CD4-positive, alpha-beta T cell treated with Interferon gamma for 1 hour (primary cell): ENCODE results near the gene EYA2.

ENCODE experiments used
- DNase-seq: peaks from one replicate; pipeline ENCODE4 v3.0.0-alpha.2; 2020

EYA2 gene

DNA sequence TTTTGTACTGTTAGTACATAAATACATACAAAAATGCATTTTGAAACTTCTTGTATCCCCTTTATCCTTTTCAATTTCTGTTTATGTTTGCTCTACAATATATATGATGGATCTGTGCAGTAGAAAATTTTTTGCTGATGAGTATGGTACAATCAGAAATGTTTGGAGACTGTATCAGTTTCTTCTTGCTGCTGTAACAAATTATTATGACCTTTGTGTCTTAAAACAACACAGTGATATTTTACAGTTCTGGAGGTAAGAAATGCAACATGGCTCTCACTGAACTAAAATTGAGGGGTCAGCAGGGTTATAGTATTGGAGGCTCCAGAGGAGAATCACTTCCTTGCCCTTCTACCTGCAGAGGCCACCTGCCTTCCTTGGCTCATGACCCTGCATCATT, 184.4 kb downstream of the EYA2 start:
- no peak for DNase-seq

DNA sequence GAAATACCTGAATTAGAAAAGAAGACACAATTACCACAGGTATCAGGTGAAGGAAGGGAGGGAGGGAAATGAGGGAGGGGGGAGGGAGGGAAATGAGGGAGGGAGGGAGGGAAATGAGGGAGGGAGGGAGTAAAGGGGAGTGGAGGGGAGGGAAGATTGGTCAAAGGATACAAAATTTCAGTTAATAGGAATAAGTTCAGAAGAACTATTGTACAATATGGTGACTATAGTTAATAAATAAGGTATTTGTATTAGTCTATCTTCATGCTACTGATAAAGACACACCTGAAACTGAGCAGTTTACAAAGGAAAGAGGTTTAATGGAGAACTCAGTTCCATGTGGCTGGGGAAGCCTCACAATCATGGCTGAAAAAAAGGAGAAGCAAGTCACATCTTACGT, 185.7 kb downstream of the EYA2 start:
- DNase-seq = no peak

DNA sequence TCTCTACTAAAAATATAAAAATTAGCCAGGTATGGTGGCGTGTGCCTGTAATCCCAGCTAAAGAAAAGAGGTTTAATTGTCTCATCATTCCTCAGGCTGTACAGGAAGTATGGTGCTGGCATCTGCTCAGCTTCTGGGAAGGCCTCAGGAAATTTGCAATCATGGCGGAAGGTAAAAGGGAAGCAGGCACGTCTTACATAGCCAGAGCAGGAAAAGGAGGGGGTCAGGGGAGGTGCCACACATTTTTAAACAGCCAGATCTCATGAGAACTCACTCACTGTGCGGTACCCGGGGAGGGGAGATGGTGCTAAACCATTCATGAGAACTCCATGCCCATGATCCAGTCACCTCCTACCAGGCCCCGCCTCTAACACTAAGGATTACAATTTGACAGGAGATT, 191.7 kb downstream of the EYA2 start:
- DNase-seq = no peak

DNA sequence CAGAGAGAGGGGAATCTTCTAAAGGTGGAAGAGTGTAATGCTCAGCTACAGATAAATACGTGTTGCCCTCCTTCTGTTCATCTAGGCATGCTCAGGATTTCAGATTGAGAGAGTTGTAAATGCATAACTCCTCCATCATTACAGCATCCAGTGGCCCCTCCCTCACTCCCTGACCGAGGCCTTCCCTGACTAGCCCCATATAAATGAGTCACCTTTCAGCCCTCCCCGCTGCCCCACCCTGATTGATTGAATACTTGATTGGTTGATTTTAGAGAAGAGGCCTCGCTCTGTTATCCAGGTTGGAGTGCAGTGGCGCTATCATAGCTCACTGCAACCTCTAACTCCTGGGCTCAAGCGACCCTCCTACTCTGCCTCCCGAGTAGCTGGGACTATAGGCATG, 193.7 kb downstream of the EYA2 start:
- no peak for DNase-seq

DNA sequence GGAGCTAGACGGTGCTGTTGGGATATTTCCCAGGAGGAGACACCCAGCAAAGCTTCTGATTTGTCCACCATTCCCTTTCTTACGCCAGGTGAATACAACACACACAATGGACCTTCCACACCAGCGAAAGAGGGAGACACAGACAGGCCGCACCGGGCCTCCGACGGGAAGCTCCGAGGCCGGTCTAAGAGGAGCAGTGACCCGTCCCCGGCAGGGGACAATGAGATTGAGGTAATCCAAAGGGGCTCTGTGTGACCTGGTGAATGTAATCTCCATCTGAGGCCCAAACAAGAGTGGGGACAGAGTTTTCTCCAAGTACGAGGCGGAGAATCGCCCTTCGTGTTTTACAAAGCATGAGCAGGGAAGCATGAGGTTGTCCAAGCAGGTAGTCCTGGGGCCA, 194.5 kb downstream of the EYA2 start:
- no peak for DNase-seq

DNA sequence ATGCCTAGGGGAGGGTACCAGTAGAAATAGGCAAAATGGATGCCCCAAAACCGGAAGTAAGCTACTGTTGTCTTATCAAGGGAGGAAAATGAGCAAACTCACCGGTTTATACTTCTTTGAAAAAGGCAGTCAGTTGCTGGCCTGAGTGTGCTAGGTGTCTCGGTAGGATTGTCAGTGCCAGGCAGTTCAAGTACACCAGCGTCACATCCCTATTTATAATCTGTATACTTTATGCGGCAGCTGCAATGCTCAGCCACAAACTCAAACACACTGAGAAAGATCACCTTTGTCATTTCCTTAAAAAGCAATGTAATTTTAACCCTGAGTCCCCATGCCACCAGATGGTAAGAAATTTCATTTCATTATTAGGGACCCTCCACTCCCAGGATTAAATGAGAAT, 196.2 kb downstream of the EYA2 start:
- no peak for DNase-seq

DNA sequence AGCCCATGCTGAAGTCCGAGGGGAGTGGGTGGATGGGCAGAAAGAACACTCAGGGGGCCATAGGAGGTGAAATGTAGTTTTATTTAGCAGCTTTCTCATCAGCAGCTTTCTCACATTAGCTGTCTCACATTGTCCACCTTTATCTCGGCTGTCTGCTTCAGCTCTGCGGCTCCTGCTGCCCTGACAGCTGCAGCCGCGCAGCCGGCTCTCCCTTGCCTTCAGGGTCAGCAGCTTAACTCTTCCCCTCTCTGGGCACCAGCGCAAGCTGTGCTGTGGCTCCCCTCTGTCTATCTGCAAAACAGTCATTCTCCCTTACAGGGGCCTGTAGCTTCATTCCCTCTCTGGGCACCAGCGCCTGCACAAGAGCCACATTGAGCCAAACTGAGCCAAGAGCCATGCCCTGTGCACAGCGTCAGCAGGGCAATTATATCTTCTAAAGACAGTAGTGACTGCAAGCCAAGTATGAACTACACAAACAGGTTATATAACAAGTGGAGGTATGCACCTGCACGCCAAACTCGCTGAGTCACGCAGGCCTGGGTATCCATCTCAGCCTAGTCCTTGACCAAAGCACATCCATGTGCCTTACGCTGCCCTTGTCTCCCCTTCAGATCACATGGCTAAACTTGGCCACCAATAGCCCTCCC, 198.8 kb downstream of the EYA2 start:
- DNase-seq = no peak

DNA sequence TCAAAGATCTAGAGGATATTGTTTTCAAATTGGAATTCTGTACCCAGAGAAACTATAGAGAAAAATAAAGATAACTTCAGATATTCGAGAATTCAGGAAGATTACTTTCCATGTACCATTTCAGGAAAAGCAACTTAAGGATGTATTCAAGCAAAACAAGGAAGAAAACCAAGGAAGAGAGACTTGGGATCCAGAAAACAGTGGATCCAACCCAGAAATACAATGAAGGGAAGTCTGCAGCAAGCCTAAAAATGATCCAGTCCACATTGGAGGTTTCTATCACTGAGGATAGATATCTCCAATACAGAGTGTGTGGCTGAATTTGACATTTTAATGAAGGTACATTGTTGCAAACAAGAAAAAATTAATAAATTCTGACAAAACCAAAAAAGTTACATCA, 201.0 kb downstream of the EYA2 start:
- no peak for DNase-seq

DNA sequence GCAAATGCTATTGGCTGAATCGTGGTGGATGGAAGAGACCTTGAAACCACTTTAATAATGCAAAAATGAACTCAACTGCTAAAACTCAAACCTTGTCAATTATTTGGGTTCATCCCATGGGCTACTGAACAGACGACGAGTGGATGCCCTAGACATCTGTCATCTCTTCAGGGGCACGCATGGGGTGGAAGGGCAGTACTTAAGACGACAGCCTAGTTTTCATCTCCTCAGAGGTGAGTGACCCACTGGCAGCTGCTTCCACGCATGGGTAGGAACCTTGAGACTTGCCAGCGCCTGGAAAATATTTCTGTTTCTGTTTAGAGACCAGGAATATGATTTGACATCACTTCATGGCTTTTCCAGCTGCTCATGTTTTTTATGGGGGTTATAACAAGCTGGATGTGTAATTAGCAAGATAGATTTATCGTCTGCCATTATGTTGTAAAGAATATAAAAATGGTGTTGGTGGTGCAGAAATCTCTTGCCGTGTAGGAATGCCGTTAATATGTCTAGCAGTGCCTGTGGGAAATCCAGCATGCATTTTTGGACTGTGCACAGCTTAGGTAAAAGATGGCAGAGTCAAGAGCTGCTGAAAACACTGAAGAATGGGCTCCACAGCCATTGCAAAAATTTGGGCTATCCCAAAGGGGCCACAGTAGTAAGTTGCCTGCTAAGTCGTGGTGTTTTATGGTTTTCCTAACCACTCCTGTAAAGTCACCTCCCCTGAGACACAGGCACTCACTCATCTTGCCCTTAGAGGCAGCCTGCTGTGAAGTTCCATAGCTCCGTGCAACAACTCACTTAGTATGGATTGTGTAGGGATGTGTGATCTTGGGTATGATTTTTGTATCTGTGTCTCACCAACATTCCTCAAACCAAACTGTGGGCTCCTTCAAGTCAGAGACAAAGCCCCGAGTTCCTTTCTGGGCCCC, 203.3 kb downstream of the EYA2 start:
- DNase-seq = no peak

DNA sequence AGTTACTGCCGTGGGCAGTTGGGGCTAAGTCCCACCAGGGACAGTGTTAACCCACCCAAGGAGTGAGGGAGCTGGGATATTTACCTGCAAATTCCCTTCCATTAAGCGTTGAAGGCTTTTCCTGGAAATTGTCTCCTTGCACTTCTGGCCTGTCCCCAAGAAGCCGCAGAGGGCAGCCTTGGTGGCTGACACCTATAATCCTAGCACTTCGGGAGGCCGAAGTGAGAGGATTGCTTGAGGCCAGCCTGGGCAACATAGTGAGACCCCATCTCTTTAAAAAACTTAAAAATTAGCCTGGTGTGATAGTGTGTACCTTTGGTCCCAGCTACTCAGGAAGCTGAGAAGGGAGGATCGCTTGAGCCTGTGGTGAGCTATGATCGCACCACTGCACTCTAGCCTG, 204.4 kb downstream of the EYA2 start:
- DNase-seq = no peak

DNA sequence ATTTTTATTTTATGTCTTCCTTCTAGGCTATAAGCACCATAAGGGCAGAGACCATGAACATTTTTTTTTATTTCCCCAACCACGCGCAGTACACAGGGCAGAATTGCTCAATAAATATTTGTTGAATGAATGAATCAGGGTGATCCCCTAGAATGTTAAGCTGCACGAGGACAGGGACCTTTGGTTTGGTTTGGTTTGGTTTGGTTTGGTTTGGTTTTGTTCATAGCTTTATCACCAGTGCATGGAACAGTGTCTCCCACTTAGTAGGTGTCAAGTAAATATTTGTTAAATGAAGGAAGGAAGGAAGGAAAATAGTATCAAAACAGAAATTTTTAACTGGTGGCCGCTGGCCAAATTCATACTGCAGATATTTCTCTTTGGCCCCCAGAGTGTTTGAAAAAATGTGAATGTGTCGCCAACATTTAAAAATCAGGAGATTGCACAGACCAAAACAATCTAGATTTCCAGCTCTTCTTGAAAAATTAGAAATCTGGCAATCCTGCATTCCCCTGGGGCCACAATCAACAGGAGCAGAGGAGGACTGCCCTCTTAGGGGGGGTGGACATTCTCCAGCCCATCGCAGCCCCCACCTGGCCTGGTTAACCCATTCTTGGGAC, 205.3 kb downstream of the EYA2 start:
- DNase-seq = no peak

DNA sequence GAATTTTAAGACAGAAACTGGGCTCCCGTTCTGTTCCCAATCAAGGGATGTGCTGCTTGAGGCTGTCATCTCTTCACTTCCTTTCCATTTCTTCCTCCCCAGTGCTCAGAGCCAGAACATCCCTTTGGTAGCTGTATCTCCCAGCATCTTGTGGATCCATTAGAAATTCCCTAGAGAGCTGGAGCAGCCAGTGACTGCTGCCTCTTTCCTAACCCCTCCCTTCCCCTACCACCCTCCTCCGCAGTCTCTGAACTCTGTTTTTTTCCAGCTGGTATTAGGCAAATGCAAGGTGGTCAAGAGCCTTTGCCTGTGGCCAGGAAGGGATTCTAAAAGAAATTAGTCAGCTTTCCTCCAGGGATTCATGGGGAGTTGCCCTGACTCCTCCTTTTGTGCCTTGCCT, 208.0 kb downstream of the EYA2 start:
- no peak for DNase-seq

DNA sequence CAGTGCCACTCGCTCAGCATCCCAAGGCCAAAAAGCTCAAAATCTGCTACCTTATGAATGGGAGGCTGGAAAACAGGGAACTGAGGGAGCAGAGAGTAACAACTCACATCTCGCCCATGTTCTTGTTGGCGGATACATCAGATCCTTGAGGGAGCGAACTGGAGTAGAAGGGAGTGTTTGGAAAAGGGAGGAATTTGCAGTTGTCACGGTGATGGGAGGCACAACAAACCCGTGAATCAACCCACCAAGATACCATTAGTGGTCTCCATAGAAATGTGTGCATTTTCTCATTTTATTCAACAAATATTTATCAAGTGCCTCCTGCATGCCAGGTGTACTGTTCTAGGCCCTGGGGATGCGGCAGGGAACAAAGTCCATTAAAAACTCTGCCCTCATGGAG, 212.1 kb downstream of the EYA2 start:
- no peak for DNase-seq

DNA sequence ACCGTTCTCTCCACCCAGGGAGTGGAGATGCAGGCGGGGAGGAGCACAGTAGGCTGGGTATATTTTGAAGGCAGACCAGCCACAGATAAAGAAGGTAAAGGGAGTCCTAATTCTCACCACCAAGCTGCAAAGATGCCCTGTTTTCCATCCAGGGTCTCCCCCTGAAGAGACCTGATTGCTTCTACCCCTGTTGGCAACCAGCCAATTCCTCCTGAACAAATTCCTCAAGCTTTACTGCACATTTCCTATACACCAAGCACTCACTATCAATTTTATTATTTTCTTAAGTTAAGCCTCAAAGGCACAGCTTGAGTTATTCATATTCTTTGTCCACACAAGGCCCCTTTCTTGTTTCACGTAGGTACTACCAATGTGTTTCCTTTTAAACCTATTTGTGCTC, 214.4 kb downstream of the EYA2 start:
- DNase-seq = no peak

DNA sequence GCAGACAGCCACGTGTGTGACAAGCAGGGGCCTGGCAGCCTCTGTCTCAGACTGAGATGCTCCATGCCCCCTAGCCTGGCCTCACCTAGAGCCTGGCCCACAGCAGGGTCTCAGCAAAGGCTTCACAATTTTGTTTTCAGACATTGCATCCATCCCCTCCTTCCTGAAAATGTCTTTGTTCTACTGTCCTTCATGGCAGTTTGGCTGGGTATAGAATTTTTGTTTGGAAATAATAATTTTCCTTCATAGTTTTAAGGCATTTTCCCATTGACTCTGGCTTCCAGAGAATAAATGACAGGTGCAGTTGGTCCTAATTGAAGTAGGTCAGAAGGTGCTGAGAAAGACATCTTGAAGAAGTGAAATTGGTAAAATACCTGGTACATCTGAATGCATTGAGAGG, 216.2 kb downstream of the EYA2 start:
- no peak for DNase-seq

DNA sequence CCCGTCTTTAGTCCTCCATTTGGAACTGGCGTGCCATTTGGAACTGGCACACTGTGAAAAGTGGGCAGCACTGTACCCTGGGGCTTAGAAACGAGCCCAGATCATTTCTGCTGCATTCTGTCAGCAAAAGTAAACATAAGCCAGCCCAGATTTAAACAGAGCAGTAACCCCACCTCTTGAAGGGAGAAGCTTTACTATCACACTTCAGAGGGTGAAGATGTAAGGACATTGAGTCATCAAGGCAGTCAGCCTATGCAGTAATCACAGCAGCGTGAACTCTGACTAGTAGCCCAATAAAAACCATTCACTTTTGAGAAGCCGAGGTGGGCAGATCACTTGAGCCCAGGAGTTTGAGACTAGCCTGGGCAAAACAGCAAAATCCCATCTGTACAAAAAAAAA, 216.9 kb downstream of the EYA2 start:
- no peak for DNase-seq

DNA sequence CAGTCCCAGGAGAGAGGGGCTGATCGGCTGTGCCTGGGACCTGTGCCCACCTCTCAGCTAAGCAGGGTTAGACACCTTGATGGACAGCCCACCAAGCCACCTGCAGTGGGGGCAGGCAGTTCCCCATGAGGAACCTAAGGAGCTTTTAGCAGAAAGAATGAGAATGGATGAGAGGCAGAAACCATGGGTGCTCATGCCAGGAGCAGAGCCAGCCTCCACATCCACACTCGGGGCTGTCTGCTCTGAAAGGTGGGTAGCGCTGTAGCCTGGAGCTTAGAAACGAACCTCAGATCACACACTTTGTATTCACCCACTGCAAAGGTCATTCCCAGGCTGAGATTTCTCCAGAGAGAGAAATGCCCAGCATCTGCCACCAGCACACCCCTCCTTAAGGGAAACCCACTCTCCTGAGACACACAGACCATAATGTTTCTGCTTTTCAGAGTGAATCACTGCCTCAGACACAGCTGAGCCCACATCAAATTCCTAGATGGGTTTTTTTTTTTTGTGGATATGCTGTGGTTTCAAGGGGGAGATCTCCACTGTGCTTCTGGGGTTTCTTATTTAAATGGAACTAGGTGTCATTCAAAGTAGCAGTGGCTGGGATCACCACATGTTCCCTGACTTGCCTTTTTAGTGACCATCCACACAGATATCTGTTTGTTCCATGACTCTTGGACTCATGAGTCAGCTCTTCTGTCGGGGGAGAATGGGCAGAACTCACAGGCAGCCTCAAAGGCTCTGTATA, 218.9 kb downstream of the EYA2 start:
- no peak for DNase-seq

DNA sequence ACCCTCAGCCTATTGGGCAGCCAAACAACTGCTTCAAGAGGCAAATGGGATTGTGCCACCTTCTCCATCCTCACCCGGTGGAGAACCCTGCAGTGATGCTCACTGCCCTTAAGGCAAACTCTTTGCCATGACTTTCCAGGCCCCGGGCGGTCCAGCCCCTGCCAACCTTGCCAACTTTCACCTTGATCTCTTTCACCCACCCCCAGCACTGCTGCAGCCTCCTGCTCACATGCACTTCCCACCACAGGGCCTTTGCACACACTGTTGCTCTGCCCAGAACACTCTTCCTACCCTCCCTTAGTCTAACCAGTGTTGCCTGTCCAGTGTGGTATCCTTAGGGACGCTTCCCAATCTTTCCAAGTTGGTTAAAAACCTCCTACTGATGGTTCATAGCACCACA, 221.1 kb downstream of the EYA2 start:
- no peak for DNase-seq

DNA sequence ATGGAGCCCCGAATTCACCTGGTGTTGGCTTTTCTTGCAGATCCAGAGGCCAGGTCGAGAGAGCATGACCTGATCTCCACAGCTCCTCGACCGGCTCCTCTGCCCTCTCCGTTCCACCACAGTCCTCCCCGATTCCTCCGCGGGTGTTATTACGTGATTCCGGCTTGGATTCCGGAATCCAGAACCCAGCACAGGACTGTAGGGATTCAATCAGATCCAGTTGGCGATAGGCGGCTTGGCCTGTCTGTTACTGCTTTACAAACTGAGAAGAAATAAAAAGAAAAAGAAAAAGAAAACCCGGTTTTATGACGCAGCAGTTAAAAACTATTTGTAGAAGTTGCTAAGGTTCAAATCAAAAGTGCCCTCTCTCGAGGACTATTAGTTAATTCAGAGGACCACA, 222.7 kb downstream of the EYA2 start:
- DNase-seq = no peak

DNA sequence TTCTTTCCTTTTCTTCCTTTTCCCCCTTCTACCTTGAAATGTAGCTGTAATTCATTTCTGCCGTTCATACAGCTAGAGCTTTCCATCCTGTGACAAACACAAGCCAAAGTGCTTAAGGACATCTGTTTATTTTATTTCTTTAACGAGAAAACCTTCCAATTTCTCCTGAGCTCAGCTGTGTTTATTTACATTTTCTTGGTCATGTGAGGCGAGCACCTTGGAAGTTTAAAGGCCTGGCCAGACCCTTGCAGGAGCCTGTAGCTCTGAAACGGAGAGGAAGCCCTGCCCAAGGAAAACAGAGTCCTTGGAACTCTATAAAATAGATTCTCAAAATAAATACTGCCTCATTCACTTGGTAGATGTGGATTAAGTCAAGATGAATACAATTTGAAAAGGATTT, 223.1 kb downstream of the EYA2 start:
- no peak for DNase-seq

DNA sequence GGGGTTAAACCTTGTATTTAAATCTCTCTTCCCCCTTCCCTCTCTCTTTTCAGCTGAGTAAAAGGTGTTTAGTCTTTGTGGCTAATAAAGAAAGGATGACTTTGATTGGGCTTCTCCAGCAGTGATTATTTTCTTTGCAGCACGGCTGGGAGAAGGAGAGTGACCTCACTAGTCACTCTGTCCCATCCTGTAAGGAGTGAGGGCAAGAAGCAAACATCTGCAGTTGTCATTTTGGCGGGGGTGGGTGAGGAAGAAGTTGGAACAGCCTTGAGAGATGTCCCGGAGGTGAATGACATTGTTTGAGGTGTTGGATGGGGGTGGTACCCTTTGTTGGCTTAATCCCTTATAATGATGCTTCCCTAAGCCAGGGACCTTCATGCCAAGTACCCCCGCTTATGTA, 223.6 kb downstream of the EYA2 start:
- no peak for DNase-seq

DNA sequence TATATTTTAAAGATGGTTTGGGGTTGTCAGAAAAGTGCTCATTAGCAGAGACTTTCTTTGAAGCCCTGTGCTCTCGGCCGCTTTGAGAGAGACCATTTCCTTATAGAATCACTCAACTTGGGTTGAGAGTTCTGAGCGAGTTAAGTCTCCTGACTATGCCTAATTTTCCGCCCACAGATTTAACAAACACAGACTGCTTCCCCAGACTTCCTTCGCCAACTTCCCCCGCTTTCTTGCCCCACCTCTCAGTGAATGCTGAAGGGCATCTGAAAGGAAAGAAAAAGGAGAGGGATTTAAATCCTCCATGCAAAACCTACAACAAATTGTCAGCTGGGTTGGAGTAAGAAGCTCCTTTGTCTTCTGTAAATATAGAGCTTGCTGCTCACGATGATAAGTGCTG, 224.0 kb downstream of the EYA2 start:
- DNase-seq = no peak

DNA sequence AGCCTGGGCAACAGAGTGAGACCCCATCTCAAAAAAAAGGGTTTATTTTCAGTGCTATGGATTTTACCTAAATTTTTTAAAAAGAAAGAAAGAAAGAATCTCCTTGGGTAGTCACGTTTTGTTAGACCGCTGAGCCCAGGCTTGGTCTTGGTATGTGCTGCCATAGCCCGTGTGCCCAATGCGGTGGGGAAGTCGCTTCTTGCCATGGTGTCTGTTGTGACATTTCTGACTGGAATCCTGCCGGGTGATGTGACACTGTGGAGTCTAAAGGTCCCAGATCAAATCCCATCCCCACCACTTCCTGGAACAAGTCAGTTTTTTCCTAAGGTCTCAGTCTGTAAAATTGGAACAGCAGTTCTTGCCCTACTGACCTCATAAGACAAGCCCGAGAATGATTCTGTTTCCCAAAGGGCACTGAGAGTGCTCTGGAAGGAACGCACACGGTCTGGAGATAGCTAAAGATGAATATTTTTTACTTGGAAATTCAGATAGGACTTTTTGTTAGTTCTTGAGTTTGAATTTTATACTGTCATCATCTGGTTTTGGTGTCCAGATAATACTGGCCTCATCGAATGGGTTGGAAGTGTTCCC, 225.8 kb downstream of the EYA2 start:
- DNase-seq = no peak
